ENCODE measurements around the gene KIF6.

- TF ChIP-seq CTCF (IDR thresholded peaks at IDR 0.05) (no peak), POLR2A (IDR thresholded peaks at IDR 0.05; ENCODE audit: low read depth) (no peak)
Observed at GRCh38 chr6:39706819-39707335, 18.3 kb downstream of the KIF6 start.

Measured in esophagus muscularis mucosa (tissue), 3 donors.